Heart left ventricle (tissue), 16 donors: ENCODE results near the gene ULK4. TPM values are rescaled to one million over a fixed set of nuclear protein-coding genes. Genes with fewer than 3 reads are reported as not detected.
A peak's percentile ranks its signal among the peaks of the same experiment; 100 is the strongest.

Experiments
- ATAC-seq, 4 donors: fragments of 200-7000 bp; cut with Tn5 transposase; one replicate each; pipeline ENCODE4 v1.9.1; 2020 to 2022; ENCODE audit warnings: moderate library complexity in 4 of 4, mild to moderate bottlenecking in 3 of 4, moderate number of reproducible peaks in 1 of 4
- DNase-seq, 5 donors: peaks; one replicate each; pipeline ENCODE4 v3.0.0-alpha.2; 2020
- H3K27ac ChIP-seq, 12 donors: fragments of 200-600 bp; sonication (generic) in 4 of 12; one replicate each; pipeline versions ENCODE4 v1.5.0 to v1.8.0; 2016 to 2022; ENCODE audit warnings: mild to moderate bottlenecking in 2 of 12
- H3K27me3 ChIP-seq, 9 donors: fragments of 200-600 bp; sonication (generic) in 2 of 9; one replicate each; pipeline versions ENCODE4 v1.5.1 to v1.8.0; 2016 to 2022; ENCODE audit warnings: mild to moderate bottlenecking in 3 of 9
- H3K36me3 ChIP-seq, 9 donors: fragments of 200-600 bp; sonication (generic) in 2 of 9; one replicate each; pipeline versions ENCODE4 v1.5.0 to v1.8.0; 2018 to 2022; ENCODE audit warnings: mild to moderate bottlenecking in 2 of 9
- H3K4me1 ChIP-seq, 12 donors: fragments of 200-600 bp; sonication (generic) in 4 of 12; one replicate each; pipeline versions ENCODE4 v1.5.0 to v1.8.0; 2016 to 2022; ENCODE audit warnings: mild to moderate bottlenecking in 3 of 12
- H3K4me3 ChIP-seq, 12 donors: fragments of 200-600 bp; sonication (generic) in 4 of 12; one replicate each; pipeline versions ENCODE4 v1.5.0 to v1.8.0; 2017 to 2022; ENCODE audit warnings: mild to moderate bottlenecking in 9 of 12, moderate library complexity in 4 of 12
- H3K9me3 ChIP-seq, 12 donors: fragments of 200-600 bp; sonication (generic) in 4 of 12; one replicate each; pipeline versions ENCODE4 v1.5.0 to v1.8.0; 2016 to 2022; ENCODE audit warnings: mild to moderate bottlenecking in 1 of 12
- POLR2A ChIP-seq, 2 donors: fragments of 450-650 bp; IDR thresholded peaks; one replicate each; pipeline ENCODE4 v1.6.1; 2017; ENCODE audit warnings: antibody characterized with exemption in 2 of 2, mild to moderate bottlenecking in 2 of 2, moderate library complexity in 2 of 2
- WGBS, 4 donors: extraction: QIAGEN DNeasy Blood & Tissue Kit in 2 of 4; methylation state at CpG; one replicate each; pipeline versions ENCODE4 v1.1.5 to v1.1.7; 2013 to 2018; 5-methylcytosine and 5-hydroxymethylcytosine counted together
- intact Hi-C, 10 donors: fragments of 100-400 bp; cut with DNase I; formaldehyde crosslinking; loops; one replicate each; pipeline versions ENCODE4 v1.11.1 to v1.14.2; 2022
- polyA plus RNA-seq, 2 donors: library from polyadenylated mRNA; stranded (reverse); fragments of 200-250 nt; gene quantifications; one replicate each; pipeline ENCODE4 v1.2.3, GENCODE V29; 2013
- total RNA-seq, 9 donors: library from RNA; depleted of rRNA in 2 of 9; stranded (reverse); fragments of >200 nt in 2 of 9; fragmentation: NEBNext Ultra II Directional in 3 of 9; extraction: Animal tissue kit (Norgen Biotek cat#: 25700) in 3 of 9; gene quantifications; one replicate each; pipeline versions ENCODE4 v1.1.0 to v1.2.4, GENCODE V29; 2016 to 2023
- TF ChIP-seq, protein P1 (sequence below), 12 donors: fragments of 200-600 bp; sonication (generic) in 4 of 12; IDR thresholded peaks; one replicate each; pipeline versions ENCODE4 v1.5.0 to v1.8.0; 2018 to 2022; ENCODE audit warnings: antibody characterized with exemption in 12 of 12, mild to moderate bottlenecking in 5 of 12
- donor health status: ischemic (EF 13 %, LVEDD 7.1; RV severe dilation, severe dysfunction).
- donor health status: healthy with polysubstance abuse.
- donor health status: DM: no; HTN: yes; CAD: no.
- donor health status: DM: no; HTN: no; CAD: no.
- donor health status: ischemic (EF 25% LVEDD 6.9; RV normal size, moderate dysfunction).
- donor health status: ischemic (EF 25% LVEDD 5.7; RV mildly dilated, moderate dysfunction).
- donor health status: healthy.
- donor health status: DM: yes; HTN: yes; CAD: no.
- donor health status: ischemic (EF 35%, LVEDD 5.7; RV mildly dilated, moderate dysfunction).
- donor health status: nonischemic (EF 11% LVEDD 7.7; RV severe dilation, severe dysfunction).
- donor health status: DM: yes; HTN: yes; CAD: no.
- donor health status: PGD.
- donor health status: ischemic (EF 29% LVEDD 5.4; RV normal size, mild dysfunction).
- donor health status: nonischemic (EF 23%, LVEDD 6.1; RV moderate dilation, normal function).

The ULK4 gene
- total and polyA plus RNA-seq, 11 donors: 0.91 to 6.1 (median 2.1) TPM

- 42 to 64% (median 46%) methylated on average over 2 to 3 of the region's 3 CpGs for WGBS, 4 donors
- DNase-seq: peak in 4 of 5 donors; percentile 20 to 75 (median 24)
- H3K36me3 ChIP-seq: no peaks in the 10 kb centered on the region
- peak; percentile 77 to 91 (median 88) for ATAC-seq
- no peaks in the 10 kb centered on the region for H3K9me3 ChIP-seq
- no peak overlapping the region for H3K27ac ChIP-seq
- intact Hi-C loops: loop anchor here in 4 of 10 donors (5.0 to 10.0 kb wide), 2 partner anchors 991 to 993 kb away; no protein-coding TSS in a partner anchor
- no peak for TF ChIP-seq POLR2A (IDR thresholded peaks at IDR 0.05)
- TF ChIP-seq, protein P1, sequence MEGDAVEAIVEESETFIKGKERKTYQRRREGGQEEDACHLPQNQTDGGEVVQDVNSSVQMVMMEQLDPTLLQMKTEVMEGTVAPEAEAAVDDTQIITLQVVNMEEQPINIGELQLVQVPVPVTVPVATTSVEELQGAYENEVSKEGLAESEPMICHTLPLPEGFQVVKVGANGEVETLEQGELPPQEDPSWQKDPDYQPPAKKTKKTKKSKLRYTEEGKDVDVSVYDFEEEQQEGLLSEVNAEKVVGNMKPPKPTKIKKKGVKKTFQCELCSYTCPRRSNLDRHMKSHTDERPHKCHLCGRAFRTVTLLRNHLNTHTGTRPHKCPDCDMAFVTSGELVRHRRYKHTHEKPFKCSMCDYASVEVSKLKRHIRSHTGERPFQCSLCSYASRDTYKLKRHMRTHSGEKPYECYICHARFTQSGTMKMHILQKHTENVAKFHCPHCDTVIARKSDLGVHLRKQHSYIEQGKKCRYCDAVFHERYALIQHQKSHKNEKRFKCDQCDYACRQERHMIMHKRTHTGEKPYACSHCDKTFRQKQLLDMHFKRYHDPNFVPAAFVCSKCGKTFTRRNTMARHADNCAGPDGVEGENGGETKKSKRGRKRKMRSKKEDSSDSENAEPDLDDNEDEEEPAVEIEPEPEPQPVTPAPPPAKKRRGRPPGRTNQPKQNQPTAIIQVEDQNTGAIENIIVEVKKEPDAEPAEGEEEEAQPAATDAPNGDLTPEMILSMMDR (IDR thresholded peaks at IDR 0.05): no peak
- peaks cover 0 to 15% (median 0%) of the 10 kb centered on the region in 12 donors for H3K4me1 ChIP-seq
- H3K4me3 ChIP-seq: no peak overlapping the region
- H3K27me3 ChIP-seq: no peaks in the 10 kb centered on the region
Observed at GRCh38 chr3:41575724-41576123, 386.2 kb downstream of the ULK4 start.

- no peak overlapping the region for H3K27ac ChIP-seq
- DNase-seq (no peak), ATAC-seq (peak in 1 of 4 donors; percentile 29)
- no peak for TF ChIP-seq POLR2A (IDR thresholded peaks at IDR 0.05)
- TF ChIP-seq, protein P1 (IDR thresholded peaks at IDR 0.05): peak in 4 of 12 donors; percentile 10 to 30 (median 22)
- intact Hi-C loops: loop anchor here in 4 of 10 donors (5.0 to 10.0 kb wide), 2 partner anchors 990 to 993 kb away; no protein-coding TSS in a partner anchor
- WGBS, 4 donors: 36 to 71% (median 56%) methylated on average over 2 of the region's 2 CpGs
- no peak overlapping the region for H3K4me3 ChIP-seq
- no peaks in the 10 kb centered on the region for H3K9me3 ChIP-seq
- H3K27me3 ChIP-seq: no peaks in the 10 kb centered on the region
- H3K4me1 ChIP-seq: peaks cover 0 to 15% (median 0%) of the 10 kb centered on the region in 12 donors
- no peaks in the 10 kb centered on the region for H3K36me3 ChIP-seq
Observed at GRCh38 chr3:41574900-41575299, 387.0 kb downstream of the ULK4 start.

DNA sequence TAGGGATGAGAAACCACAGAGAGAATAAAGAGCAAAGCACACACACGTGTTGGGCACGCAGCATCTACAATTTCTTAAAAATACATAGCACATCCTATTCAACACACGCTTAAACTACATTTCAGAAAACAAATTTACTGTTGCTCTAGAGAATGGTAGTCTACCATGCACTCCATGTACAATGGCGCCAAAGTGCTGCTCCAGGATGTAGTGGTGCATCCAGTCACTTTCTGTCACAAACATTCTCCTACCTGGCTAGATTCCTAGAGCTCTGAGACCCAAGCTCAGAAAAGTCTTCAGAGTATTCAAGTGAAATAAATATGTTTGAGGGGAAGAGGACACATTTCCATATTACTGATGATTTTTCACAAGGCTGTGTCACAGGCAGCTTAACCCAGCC, 388.3 kb downstream of the ULK4 start:
- DNase-seq (no peak), ATAC-seq (no peak)
- Histone ChIP-seq H3K27ac (no peak overlapping the region), H3K4me1 (peaks cover 0 to 15% (median 0%) of the 10 kb centered on the region in 12 donors), H3K9me3 (no peaks in the 10 kb centered on the region), H3K27me3 (no peaks in the 10 kb centered on the region), H3K4me3 (no peak overlapping the region), H3K36me3 (no peaks in the 10 kb centered on the region)
- no peak for TF ChIP-seq POLR2A (IDR thresholded peaks at IDR 0.05)
- TF ChIP-seq, protein P1 (IDR thresholded peaks at IDR 0.05): no peak
- intact Hi-C loops: loop anchor here in 2 of 10 donors (10.0 kb wide), 1 partner anchor 989 kb away; no protein-coding TSS in a partner anchor
- 94 to 98% (median 97%) methylated on average over 4 of the region's 4 CpGs for WGBS, 4 donors

- H3K27ac ChIP-seq: no peak overlapping the region
- ATAC-seq (no peak), DNase-seq (no peak)
- H3K4me3 ChIP-seq: no peak overlapping the region
- H3K36me3 ChIP-seq: no peaks in the 10 kb centered on the region
- TF ChIP-seq, protein P1 (IDR thresholded peaks at IDR 0.05): no peak
- no peak for TF ChIP-seq POLR2A (IDR thresholded peaks at IDR 0.05)
- H3K4me1 ChIP-seq: peaks cover 0 to 15% (median 0%) of the 10 kb centered on the region in 12 donors
- intact Hi-C loops: loop anchor here in 2 of 10 donors (10.0 kb wide), 1 partner anchor 987 kb away; no protein-coding TSS in a partner anchor
- WGBS, 4 donors: 93 to 100% (median 100%) methylated on average over 1 of the region's 1 CpG
- no peaks in the 10 kb centered on the region for H3K27me3 ChIP-seq
- H3K9me3 ChIP-seq: no peaks in the 10 kb centered on the region
Observed at GRCh38 chr3:41572092-41572491, 389.8 kb downstream of the ULK4 start.
